22Rv1 (cell line): ENCODE data around the gene SSU72.

Source experiments
- H3K27ac ChIP-seq: fragments of 450-650 bp; 2 replicates; pipeline ENCODE4 v1.5.1; 2017
- ZFX ChIP-seq: fragments of 450-650 bp; IDR thresholded peaks from 2 replicates; pipeline ENCODE4 v1.6.1; 2017; ENCODE audit warnings: antibody characterized with exemption, borderline replicate concordance
- TF ChIP-seq, protein P1 (sequence below): fragments of 450-650 bp; IDR thresholded peaks from 2 replicates; pipeline ENCODE4 v1.5.1; 2017; ENCODE audit warnings: mild to moderate bottlenecking

SSU72 gene

DNA sequence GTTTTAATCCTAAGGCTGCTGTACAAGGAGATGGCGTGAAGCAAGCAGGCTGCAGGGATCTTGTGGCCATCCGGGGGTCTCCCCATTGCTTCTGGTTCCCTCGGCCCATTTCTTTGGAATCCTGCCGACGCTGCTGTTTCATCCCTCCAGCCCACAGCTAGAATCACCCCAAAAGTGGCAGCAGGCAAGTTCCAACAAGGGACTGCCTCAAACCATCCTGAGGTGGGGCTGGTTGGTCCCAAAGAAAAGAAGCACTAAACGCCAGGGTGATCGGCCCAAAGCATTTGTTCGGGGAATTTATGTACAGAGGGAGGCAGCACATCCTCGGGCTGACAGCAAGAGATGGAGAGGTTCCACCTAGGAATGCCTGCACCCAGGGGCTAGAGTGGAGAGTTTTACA, 36.1 kb upstream of the SSU72 start:
- H3K27ac ChIP-seq = no peak overlapping the region
- no peak for TF ChIP-seq ZFX
- TF ChIP-seq, protein P1, sequence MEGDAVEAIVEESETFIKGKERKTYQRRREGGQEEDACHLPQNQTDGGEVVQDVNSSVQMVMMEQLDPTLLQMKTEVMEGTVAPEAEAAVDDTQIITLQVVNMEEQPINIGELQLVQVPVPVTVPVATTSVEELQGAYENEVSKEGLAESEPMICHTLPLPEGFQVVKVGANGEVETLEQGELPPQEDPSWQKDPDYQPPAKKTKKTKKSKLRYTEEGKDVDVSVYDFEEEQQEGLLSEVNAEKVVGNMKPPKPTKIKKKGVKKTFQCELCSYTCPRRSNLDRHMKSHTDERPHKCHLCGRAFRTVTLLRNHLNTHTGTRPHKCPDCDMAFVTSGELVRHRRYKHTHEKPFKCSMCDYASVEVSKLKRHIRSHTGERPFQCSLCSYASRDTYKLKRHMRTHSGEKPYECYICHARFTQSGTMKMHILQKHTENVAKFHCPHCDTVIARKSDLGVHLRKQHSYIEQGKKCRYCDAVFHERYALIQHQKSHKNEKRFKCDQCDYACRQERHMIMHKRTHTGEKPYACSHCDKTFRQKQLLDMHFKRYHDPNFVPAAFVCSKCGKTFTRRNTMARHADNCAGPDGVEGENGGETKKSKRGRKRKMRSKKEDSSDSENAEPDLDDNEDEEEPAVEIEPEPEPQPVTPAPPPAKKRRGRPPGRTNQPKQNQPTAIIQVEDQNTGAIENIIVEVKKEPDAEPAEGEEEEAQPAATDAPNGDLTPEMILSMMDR = no peak

GRCh38 chr1:1609822-1610485, 35.3 kb upstream of the SSU72 start:
- H3K27ac ChIP-seq = no peak overlapping the region

DNA sequence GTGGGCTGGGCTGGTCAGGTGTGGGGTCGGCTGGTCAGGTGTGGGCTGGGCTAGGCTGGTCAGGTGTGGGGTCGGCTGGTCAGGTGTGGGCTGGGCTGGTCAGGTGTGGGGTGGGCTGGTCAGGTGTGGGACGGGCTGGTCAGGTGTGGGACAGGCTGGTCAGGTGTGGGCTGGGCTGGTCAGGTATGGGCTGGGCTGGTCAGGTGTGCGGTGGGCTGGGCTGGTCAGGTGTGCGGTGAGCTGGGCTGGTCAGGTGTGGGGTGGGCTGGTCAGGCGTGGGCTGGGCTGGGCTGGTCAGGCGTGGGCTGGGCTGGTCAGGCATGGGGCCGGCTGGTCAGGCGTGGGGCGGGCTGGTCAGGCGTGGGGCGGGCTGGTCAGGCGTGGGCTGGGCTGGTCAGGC, 31.6 kb upstream of the SSU72 start:
- H3K27ac ChIP-seq = no peak overlapping the region
- TF ChIP-seq, protein P1 = no peak
- no peak for TF ChIP-seq ZFX

More at GRCh38 chr1:1609822-1610485, 35.3 kb upstream of the SSU72 start:
- no peak for TF ChIP-seq ZFX
- TF ChIP-seq, protein P1 = no peak

DNA sequence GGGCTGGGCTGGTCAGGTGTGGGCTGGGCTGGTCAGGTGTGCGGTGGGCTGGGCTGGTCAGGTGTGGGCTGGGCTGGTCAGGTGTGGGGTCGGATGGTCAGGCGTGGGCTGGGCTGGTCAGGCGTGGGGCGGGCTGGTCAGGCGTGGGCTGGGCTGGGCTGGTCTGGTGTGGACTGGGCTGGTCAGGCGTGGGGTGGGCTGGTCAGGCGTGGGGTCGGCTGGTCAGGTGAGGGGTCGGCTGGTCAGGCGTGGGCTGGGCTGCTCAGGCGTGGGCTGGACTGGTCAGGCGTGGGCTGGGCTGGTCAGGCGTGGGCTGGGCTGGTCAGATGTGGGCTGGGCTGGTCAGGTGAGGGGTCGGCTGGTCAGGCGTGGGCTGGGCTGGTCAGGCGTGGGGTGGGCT, 31.1 kb upstream of the SSU72 start:
- no peak overlapping the region for H3K27ac ChIP-seq
- no peak for TF ChIP-seq ZFX
- TF ChIP-seq, protein P1 = no peak

DNA sequence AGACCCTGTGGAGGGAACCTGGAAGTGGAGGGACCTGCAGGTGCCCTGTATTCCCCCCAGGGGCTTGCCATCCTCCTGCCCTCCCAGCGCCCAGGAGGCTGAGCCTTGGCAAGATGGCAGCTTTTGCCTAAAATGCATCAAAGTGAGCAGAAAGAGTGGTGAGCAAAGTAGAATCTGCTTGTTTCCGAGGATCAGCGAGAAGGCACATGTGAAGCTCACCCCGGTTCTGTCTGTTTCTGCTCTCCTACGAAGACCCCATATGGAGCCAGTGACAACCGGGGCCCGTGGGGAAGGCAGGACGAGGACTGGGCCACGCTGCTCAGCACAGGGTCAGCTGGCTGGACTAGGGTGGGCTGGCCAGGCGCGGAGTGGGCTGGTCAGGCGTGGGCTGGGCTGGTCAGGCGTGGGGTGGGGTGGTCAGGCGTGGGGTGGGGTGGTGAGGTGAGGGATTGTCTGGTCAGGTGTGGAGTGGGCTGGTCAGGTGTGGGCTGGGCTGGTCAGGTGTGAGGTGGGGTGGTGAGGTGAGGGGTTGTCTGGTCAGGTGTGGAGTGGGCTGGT, 30.4 kb upstream of the SSU72 start:
- H3K27ac ChIP-seq = no peak overlapping the region
- no peak for TF ChIP-seq ZFX
- TF ChIP-seq, protein P1 = no peak

GRCh38 chr1:1604374-1605033, 29.8 kb upstream of the SSU72 start:
- no peak for TF ChIP-seq ZFX
- TF ChIP-seq, protein P1 = no peak
- no peak overlapping the region for H3K27ac ChIP-seq

DNA sequence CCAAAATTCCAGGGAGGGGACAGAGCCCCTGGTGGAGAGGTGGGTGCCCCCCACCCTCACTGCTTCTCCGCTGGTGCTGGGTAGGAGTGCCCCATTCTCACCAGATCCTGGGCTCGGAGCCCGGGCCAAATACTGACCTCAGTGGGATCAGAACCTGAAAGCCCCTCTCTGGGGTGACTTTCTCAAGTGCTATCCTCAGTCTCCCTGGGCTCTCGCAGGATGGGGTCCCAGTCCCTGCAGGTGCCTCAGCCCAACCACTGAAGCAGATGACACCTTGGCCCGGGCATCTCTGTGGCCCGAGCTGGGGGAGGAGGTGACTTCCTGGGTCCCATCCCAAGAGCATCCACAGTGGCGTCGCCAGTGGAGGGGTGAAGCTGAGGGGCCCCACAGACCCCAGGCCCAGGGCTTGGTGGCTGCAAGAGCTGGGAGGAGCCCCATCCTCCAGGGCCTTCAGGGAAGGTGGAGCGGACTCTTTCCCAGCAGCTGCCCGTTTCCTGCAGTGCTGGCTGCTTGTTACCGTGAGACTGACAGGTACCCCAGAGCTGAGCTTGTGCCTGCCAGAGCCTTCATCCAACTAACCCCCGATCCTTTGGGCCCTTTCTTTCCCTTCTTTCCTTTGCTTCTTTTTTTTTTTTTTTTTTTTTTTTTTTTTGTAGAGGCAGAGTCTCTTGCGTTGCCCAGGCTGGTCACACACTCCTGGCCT, 29.2 kb upstream of the SSU72 start:
- TF ChIP-seq, protein P1 = no peak
- no peak for TF ChIP-seq ZFX
- H3K27ac ChIP-seq = no peak overlapping the region
